Medulla oblongata (tissue), 1 donor: ENCODE measurements around the gene PSENEN.
A peak's percentile ranks its signal among the peaks of the same experiment; 100 is the strongest.
"Not testable (repeated sequence)": the region's sequence is repeated elsewhere in the genome, so short reads cannot be mapped to it uniquely, and the experiment has no call there.

ENCODE experiments used
- DNase-seq: peaks from one replicate; pipeline ENCODE4 v3.0.0-alpha.2; 2015; ENCODE audit errors: extremely low spot score

PSENEN gene

GRCh38 chr19:35751839-35752745, 6.6 kb downstream of the PSENEN start:
- DNase-seq = no peak

- DNase-seq = no peak
Measured at GRCh38 chr19:35752746-35753350, 7.4 kb downstream of the PSENEN start.

DNA sequence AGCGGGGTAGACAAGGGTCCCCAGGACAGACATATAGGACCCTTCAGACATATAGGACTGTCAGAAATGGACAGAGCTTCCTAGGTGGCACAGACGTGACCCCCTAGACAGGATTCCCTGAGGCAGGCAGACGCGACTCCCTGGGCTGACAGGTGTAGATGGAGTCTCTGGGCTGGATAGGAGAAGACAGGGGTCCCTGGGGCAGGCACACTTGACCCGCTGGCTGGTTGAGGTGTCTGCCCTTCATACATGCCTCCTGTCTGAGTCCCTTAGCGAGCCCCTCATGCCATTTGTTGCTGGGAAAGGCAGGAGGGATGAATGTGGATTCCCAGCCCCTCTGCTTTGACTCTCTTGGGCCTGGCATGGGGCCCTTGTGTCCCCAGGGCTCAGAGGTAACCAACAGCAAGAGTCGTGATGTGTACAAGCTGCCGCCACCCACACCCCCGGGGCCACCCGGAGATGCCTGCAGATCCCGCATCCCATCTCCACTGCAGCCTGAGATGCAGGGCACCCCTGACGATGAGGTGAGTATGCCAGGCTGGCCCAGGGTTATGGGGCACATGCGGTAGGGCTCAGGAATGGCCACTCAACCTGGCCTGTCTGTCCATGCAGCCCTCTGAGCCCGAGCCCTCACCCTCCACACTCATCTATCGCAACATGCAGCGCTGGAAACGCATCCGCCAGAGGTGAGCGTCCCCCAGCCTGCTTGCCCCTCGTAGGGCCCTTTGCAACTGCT, 8.4 kb downstream of the PSENEN start:
- no peak for DNase-seq

GRCh38 chr19:35754370-35755130, 9.1 kb downstream of the PSENEN start:
- DNase-seq = no peak

DNA sequence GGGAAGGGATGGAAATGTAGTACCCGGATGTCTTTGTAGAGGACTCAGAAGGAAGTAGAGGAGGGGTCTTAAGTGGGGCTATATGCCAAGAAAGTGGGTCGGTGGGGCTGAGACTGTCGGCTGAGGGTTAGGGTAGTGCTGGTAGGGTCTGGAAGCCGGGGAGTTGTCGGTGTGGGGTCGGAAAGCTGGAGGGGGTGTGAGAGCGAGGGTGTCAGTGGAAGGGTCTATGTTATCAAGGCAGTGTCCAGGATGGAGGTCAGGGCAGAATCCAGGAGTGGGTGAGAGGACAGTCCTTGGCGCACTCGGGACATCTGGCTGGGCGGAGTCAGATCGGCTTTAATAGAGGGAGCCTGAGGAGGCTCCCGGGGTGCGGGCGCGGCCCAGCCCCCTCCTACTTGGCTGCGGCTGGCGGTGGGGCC, 9.7 kb downstream of the PSENEN start:
- no peak for DNase-seq

GRCh38 chr19:35755550-35756376, 10.3 kb downstream of the PSENEN start:
- DNase-seq = no peak

- DNase-seq = peak; percentile 48
Measured at GRCh38 chr19:35756377-35757230, 11.2 kb downstream of the PSENEN start, which contains the start of gene HSPB6. TSS of gene HSPB6 (minus strand) at chr19:35757029. CDS start at chr19:35757008, 21 bp downstream.

- DNase-seq = peak; percentile 66
Measured at GRCh38 chr19:35757231-35757748, 11.8 kb downstream of the PSENEN start.

GRCh38 chr19:35757749-35758608, 12.5 kb downstream of the PSENEN start, which contains the start of gene PROSER3:
TSS of gene PROSER3 (plus strand) at chr19:35758176. CDS start at chr19:35758216, 40 bp downstream.
- DNase-seq = peak; percentile 100

DNA sequence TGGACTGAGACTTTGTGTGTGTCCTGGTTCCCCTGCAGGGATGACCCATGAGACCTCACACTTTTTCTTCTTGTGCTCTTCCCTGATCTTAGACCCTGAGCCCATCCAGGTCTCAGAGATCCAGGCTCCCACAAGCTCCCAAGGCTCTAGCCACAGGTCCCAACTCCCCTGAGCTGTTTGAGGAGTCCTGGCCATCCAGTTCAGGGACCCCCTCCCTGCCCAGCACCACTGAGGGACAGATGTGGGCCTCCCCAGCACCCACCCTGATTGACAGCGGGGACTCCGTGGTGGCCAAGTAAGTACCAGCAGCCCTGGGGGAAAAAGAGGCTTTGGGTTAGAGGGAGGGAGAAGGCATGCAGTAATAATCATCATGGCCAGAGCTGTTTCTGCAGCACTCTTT, 14.2 kb downstream of the PSENEN start:
- DNase-seq = no peak

- DNase-seq = no peak
Measured at GRCh38 chr19:35760711-35761349, 15.4 kb downstream of the PSENEN start.

GRCh38 chr19:35764432-35765315, 19.2 kb downstream of the PSENEN start:
- no peak for DNase-seq

- DNase-seq = no peak
Measured at GRCh38 chr19:35766571-35767104, 21.2 kb downstream of the PSENEN start.

- DNase-seq = no peak
Measured at GRCh38 chr19:35767288-35768081, 22.0 kb downstream of the PSENEN start.

DNA sequence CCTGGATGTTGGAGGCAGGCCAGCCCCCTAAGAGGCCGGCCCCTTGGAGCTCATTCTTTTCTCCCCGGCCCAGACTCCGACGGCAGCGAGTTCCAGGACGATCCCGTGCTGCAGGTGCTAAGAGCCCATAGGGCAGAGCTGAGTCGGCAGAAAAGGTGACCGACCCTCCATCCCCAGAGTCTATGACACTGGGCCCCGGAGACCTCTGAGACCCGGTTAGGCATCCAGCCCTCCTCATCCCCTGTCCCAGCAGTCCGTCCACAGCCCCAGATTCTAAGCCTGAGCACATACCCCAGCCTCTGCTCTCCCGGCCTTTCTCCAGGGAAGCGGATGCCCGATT, 22.6 kb downstream of the PSENEN start:
- no peak for DNase-seq

- DNase-seq = not testable (repeated sequence)
Measured at GRCh38 chr19:35772362-35772761, 26.9 kb downstream of the PSENEN start.
